Stimulated activated CD4-positive, alpha-beta T cell treated with anti-CD3 and anti-CD28 coated beads, Interleukin-1b, Interleukin-23, amount 100 ng/mL, for 48 hours (primary cell): ENCODE measurements around the gene CXCR5.
A peak's percentile ranks its signal among the peaks of the same experiment; 100 is the strongest.

Experiments
- DNase-seq: peaks from one replicate; pipeline ENCODE4 v3.0.0-alpha.2; 2020

The CXCR5 gene

GRCh38 chr11:118899706-118900360, 16.1 kb downstream of the CXCR5 start:
- DNase-seq, result no peak

- no peak for DNase-seq
Measured at GRCh38 chr11:118900535-118901384, 17.1 kb downstream of the CXCR5 start.

GRCh38 chr11:118901494-118902335, 18.0 kb downstream of the CXCR5 start:
- DNase-seq, result no peak

- no peak for DNase-seq
Measured at GRCh38 chr11:118902336-118903203, 18.9 kb downstream of the CXCR5 start.

- DNase-seq, result no peak
Measured at GRCh38 chr11:118903204-118904015, 19.7 kb downstream of the CXCR5 start.

GRCh38 chr11:118907051-118908042, 23.7 kb downstream of the CXCR5 start:
- peak; percentile 87 for DNase-seq

GRCh38 chr11:118908264-118908663, 24.6 kb downstream of the CXCR5 start:
- DNase-seq, result no peak

- DNase-seq, result no peak
Measured at GRCh38 chr11:118908901-118909618, 25.4 kb downstream of the CXCR5 start.

- DNase-seq, result no peak
Measured at GRCh38 chr11:118909619-118910308, 26.1 kb downstream of the CXCR5 start.

GRCh38 chr11:118910309-118911112, 26.8 kb downstream of the CXCR5 start:
- no peak for DNase-seq

GRCh38 chr11:118911113-118911879, 27.6 kb downstream of the CXCR5 start:
- DNase-seq, result no peak

GRCh38 chr11:118911880-118912741, 28.4 kb downstream of the CXCR5 start:
- DNase-seq, result peak; percentile 83

GRCh38 chr11:118912742-118913410, 29.2 kb downstream of the CXCR5 start:
- DNase-seq, result no peak

- DNase-seq, result no peak
Measured at GRCh38 chr11:118913411-118914125, 29.9 kb downstream of the CXCR5 start.
